ENCODE measurements around the gene PTER. TPM values are rescaled to one million over a fixed set of nuclear protein-coding genes. Genes with fewer than 3 reads are reported as not detected.

PTER gene
- polyA plus RNA-seq, 2 of the 4 experiments (the other 2 are of a cell fraction) = 13.2 to 34.5 TPM

- no peak for ATAC-seq
Measured at GRCh38 chr10:16437540-16437894, 707 bp downstream of the PTER start.

GRCh38 chr10:16439295-16439694, 2.5 kb downstream of the PTER start:
- ChIA-PET CTCF (interaction anchor here (0.6 kb wide), 1 partner anchor 489 kb away, joined by 3 read pairs; no protein-coding TSS in a partner anchor), POLR2A (interaction anchor here (0.7 kb wide), 1 partner anchor 10 kb away, joined by 6 read pairs; no protein-coding TSS in a partner anchor)
- peak overlapping the region; percentile 57 to 64; a peak in 5 of 6 replicates for H3K27ac ChIP-seq
- ATAC-seq (no peak), DNase-seq (ENCODE audit: low read depth in 1 of 2, low spot score in 1 of 2) (no peak), FAIRE-seq (no peak)
- peak overlapping the region; percentile 92 for H3K4me2 ChIP-seq
- H3K4me3 ChIP-seq = no peak overlapping the region
- H3K4me1 ChIP-seq = peaks cover 52% of the 10 kb centered on the region
- WGBS (ENCODE audit: missing lambda C conversion rate) = 81% methylated on average over 1 of the region's 1 CpG
- TF ChIP-seq POLR2A (IDR thresholded peaks at IDR 0.05; ENCODE audit: low read length) (no peak), HMGXB4 (CRISPR knock-in tag; IDR thresholded peaks at IDR 0.05; ENCODE audit: borderline replicate concordance) (no peak), CEBPB (IDR thresholded peaks at IDR 0.05) (no peak), HOXB13 (CRISPR knock-in tag; IDR thresholded peaks at IDR 0.05; ENCODE audit: low read depth) (no peak), JUN (IDR thresholded peaks at IDR 0.05) (no peak)
- no peaks in the 10 kb centered on the region for H3K9me3 ChIP-seq

More at GRCh38 chr10:16437540-16437894, 707 bp downstream of the PTER start:
- 41% methylated on average over 5 of the region's 5 CpGs for WGBS (ENCODE audit: missing lambda C conversion rate)
- H3K4me3 ChIP-seq = peak overlapping the region; percentile 63
- DNase-seq (ENCODE audit: low read depth in 1 of 2, low spot score in 1 of 2) = no peak
- H3K4me2 ChIP-seq = peak overlapping the region; percentile 92
- no peak for FAIRE-seq
- POLR2A ChIA-PET = interaction anchor here (0.5 to 1.2 kb wide), 10 partner anchors 10 to 528 kb away, joined by 3 to 7 read pairs (median 5); no protein-coding TSS in a partner anchor
- CTCF ChIA-PET = no interaction called here
- H3K27ac ChIP-seq = peak overlapping the region; percentile 84 to 89
- TF ChIP-seq HEYL (CRISPR knock-in tag; IDR thresholded peaks at IDR 0.05) (no peak), CBX8 (IDR thresholded peaks at IDR 0.05) (no peak), E2F6 (IDR thresholded peaks at IDR 0.05; ENCODE audit: borderline replicate concordance, low read depth) (no peak), NPAS2 (CRISPR knock-in tag; IDR thresholded peaks at IDR 0.05; ENCODE audit: borderline replicate concordance) (no peak), SMC3 (IDR thresholded peaks at IDR 0.05) (no peak), ZNF302 (CRISPR knock-in tag; IDR thresholded peaks at IDR 0.05) (0 out of 2 replicates have a peak, but pooled peaks have one; percentile 1), NR3C1 (IDR thresholded peaks at IDR 0.05) (no peak), NFE2L2 (conservative IDR thresholded peaks at IDR 0.05; ENCODE audit: low read length) (no peak), EHMT2 (IDR thresholded peaks at IDR 0.05; ENCODE audit: low read depth) (no peak)
- peaks cover 45% of the 10 kb centered on the region for H3K4me1 ChIP-seq
- H3K9me3 ChIP-seq = no peaks in the 10 kb centered on the region

GRCh38 chr10:16440396-16441133, 3.8 kb downstream of the PTER start:
- no peak for DNase-seq (ENCODE audit: low read depth in 1 of 2, low spot score in 1 of 2)
- FAIRE-seq = no peak

More at GRCh38 chr10:16440396-16441133, 3.8 kb downstream of the PTER start:
- H3K4me1 ChIP-seq = peaks cover 52% of the 10 kb centered on the region
- peak overlapping the region; percentile 57 to 64; a peak in 5 of 6 replicates for H3K27ac ChIP-seq
- ChIA-PET POLR2A (interaction anchor here (1.0 kb wide), 1 partner anchor 8 kb away, joined by 4 read pairs; no protein-coding TSS in a partner anchor), CTCF (no interaction called here)
- WGBS (ENCODE audit: missing lambda C conversion rate) = 88% methylated on average over 12 of the region's 12 CpGs
- no peaks in the 10 kb centered on the region for H3K9me3 ChIP-seq
- no peak for TF ChIP-seq JUN (IDR thresholded peaks at IDR 0.05)
- TF ChIP-seq POLR2AphosphoS2 (conservative IDR thresholded peaks at IDR 0.05; ENCODE audit: low read length) = no peak
- no peak for TF ChIP-seq TFCP2L1 (CRISPR knock-in tag; IDR thresholded peaks at IDR 0.05)
- no peak for TF ChIP-seq MAZ (IDR thresholded peaks at IDR 0.05; ENCODE audit: borderline replicate concordance, low read depth, low read length)
- TF ChIP-seq TP53 (CRISPR knock-in tag; IDR thresholded peaks at IDR 0.05) = no peak
- no peak for TF ChIP-seq ZNF302 (CRISPR knock-in tag; IDR thresholded peaks at IDR 0.05)
- TF ChIP-seq HES2 (IDR thresholded peaks at IDR 0.05) = no peak
- TF ChIP-seq SMC3 (IDR thresholded peaks at IDR 0.05) = no peak
- peak overlapping the region; percentile 92 for H3K4me2 ChIP-seq
- H3K4me3 ChIP-seq = no peak overlapping the region
- no peak for ATAC-seq

Measured in A549 (cell line).